22Rv1 (cell line): ENCODE results near the gene NEMP1.

ENCODE experiments used
- CTCF ChIP-seq: fragments of 450-650 bp; IDR thresholded peaks from 2 replicates; pipeline ENCODE4 v1.5.1; 2017; ENCODE audit warnings: mild to moderate bottlenecking
- ZFX ChIP-seq: fragments of 450-650 bp; IDR thresholded peaks from 2 replicates; pipeline ENCODE4 v1.6.1; 2017; ENCODE audit warnings: antibody characterized with exemption, borderline replicate concordance

GRCh38 chr12:57055824-57056223 lies 22.8 kb downstream of the NEMP1 start:
- TF ChIP-seq CTCF: no peak
- TF ChIP-seq ZFX: no peak
